ENCODE data around the gene MT1M. TPM values are rescaled to one million over a fixed set of nuclear protein-coding genes. Genes with fewer than 3 reads are reported as not detected.
A peak's percentile ranks its signal among the peaks of the same experiment; 100 is the strongest.

MT1M gene
- total and polyA plus RNA-seq, 10 donors, result 0.44 to 11.8 (median 3.6) TPM

GRCh38 chr16:56601325-56601724, 31.1 kb upstream of the MT1M start:
- Histone ChIP-seq H3K36me3 (no peaks in the 10 kb centered on the region), H3K27me3 (replicated peaks in 1 of 7) (peaks cover 0 to 15% (median 0%) of the 10 kb centered on the region in 7 donors), H3K4me3 (no peak overlapping the region), H3K9me3 (no peaks in the 10 kb centered on the region), H3K4me1 (peaks cover 0 to 16% (median 2%) of the 10 kb centered on the region in 6 donors), H3K27ac (no peak overlapping the region)
- no peak for DNase-seq
- WGBS, 5 donors, result 71 to 82% (median 71%) methylated on average over 9 of the region's 9 CpGs
- TF ChIP-seq CTCF (IDR thresholded peaks at IDR 0.05 in 8 of 11, conservative IDR thresholded peaks at IDR 0.05 in 3 of 11) (no peak), POLR2AphosphoS5 (IDR thresholded peaks at IDR 0.05) (no peak), POLR2A (IDR thresholded peaks at IDR 0.05) (no peak)
- intact Hi-C loops (cut with DNase I; ENCODE audit: low total_unique reads), result loop anchor here (10.0 kb wide), 2 partner anchors 83 to 87 kb away; partner anchors contain the start of gene MT1X

GRCh38 chr16:56603589-56603988, 28.9 kb upstream of the MT1M start:
- H3K4me1 ChIP-seq, result peaks cover 8 to 39% (median 19%) of the 10 kb centered on the region in 6 donors
- peak in 2 of 3 donors; percentile 29 to 35 for TF ChIP-seq POLR2AphosphoS5 (IDR thresholded peaks at IDR 0.05)
- no peak for TF ChIP-seq POLR2A (IDR thresholded peaks at IDR 0.05)
- TF ChIP-seq CTCF (IDR thresholded peaks at IDR 0.05 in 8 of 11, conservative IDR thresholded peaks at IDR 0.05 in 3 of 11), result peak in 10 of 11 experiments; percentile 15 to 60 (median 50)
- H3K4me3 ChIP-seq, result no peak overlapping the region
- H3K27me3 ChIP-seq (replicated peaks in 1 of 7), result peaks cover 0 to 15% (median 0%) of the 10 kb centered on the region in 7 donors
- H3K27ac ChIP-seq, result no peak overlapping the region
- no peak for DNase-seq
- no peaks in the 10 kb centered on the region for H3K9me3 ChIP-seq
- H3K36me3 ChIP-seq, result no peaks in the 10 kb centered on the region
- WGBS, 5 donors, result 21 to 37% (median 25%) methylated on average over 4 of the region's 4 CpGs
- intact Hi-C loops (cut with DNase I; ENCODE audit: low total_unique reads), result loop anchor here (10.0 kb wide), 2 partner anchors 81 to 89 kb away; partner anchors contain the start of gene MT1X

- Histone ChIP-seq H3K9me3 (no peaks in the 10 kb centered on the region), H3K27ac (peak overlapping the region in 3 of 8 donors; percentile 89 to 96 (median 92)), H3K4me3 (no peak overlapping the region), H3K36me3 (no peaks in the 10 kb centered on the region), H3K27me3 (replicated peaks in 1 of 7) (peaks cover 0 to 15% (median 0%) of the 10 kb centered on the region in 7 donors), H3K4me1 (peaks cover 11 to 52% (median 32%) of the 10 kb centered on the region in 6 donors)
- DNase-seq, result no peak
- WGBS, 5 donors, result 92 to 96% (median 94%) methylated on average over 4 of the region's 4 CpGs
- no peak for TF ChIP-seq CTCF (IDR thresholded peaks at IDR 0.05 in 8 of 11, conservative IDR thresholded peaks at IDR 0.05 in 3 of 11)
- no peak for TF ChIP-seq POLR2A (IDR thresholded peaks at IDR 0.05)
- no peak for TF ChIP-seq POLR2AphosphoS5 (IDR thresholded peaks at IDR 0.05)
- intact Hi-C loops (cut with DNase I; ENCODE audit: low total_unique reads), result loop anchor here (10.0 kb wide), 2 partner anchors 80 to 90 kb away; partner anchors contain the start of gene MT1X
Measured at GRCh38 chr16:56604966-56605365, 27.5 kb upstream of the MT1M start.

GRCh38 chr16:56605475-56605874, 27.0 kb upstream of the MT1M start:
- 58 to 87% (median 80%) methylated on average over 1 of the region's 1 CpG for whole genome bisulfite sequencing, 5 donors
- H3K36me3 ChIP-seq, result no peaks in the 10 kb centered on the region
- TF ChIP-seq POLR2AphosphoS5 (IDR thresholded peaks at IDR 0.05) (no peak), POLR2A (IDR thresholded peaks at IDR 0.05) (no peak), CTCF (IDR thresholded peaks at IDR 0.05 in 8 of 11, conservative IDR thresholded peaks at IDR 0.05 in 3 of 11) (no peak)
- H3K4me1 ChIP-seq, result peaks cover 16 to 58% (median 37%) of the 10 kb centered on the region in 6 donors
- no peak overlapping the region for H3K4me3 ChIP-seq
- DNase-seq, result no peak
- intact Hi-C loops (cut with DNase I; ENCODE audit: low total_unique reads), result loop anchor here (10.0 kb wide), 2 partner anchors 79 to 91 kb away; partner anchors contain the start of gene MT1X
- no peaks in the 10 kb centered on the region for H3K9me3 ChIP-seq
- H3K27me3 ChIP-seq (replicated peaks in 1 of 7), result peaks cover 0 to 10% (median 0%) of the 10 kb centered on the region in 7 donors
- peak overlapping the region in 6 of 8 donors; percentile 88 to 96 (median 90) for H3K27ac ChIP-seq
